Activated CD8-positive, alpha-beta memory T cell treated with anti-CD3 and anti-CD28 coated beads for 1 hour (primary cell): ENCODE data around the gene CDH6.

Experiments
- DNase-seq, 2 donors: peaks; one replicate each; pipeline ENCODE4 v3.0.0-alpha.2; 2020; ENCODE audit warnings: low read depth in 1 of 2; ENCODE audit errors: extremely low read depth in 1 of 2

The CDH6 gene

GRCh38 chr5:31193591-31194467 is at the start of gene CDH6:
CDH6 (plus strand) TSS chr5:31193686; CDS start chr5:31267474, 73,788 bp downstream.
- no peak for DNase-seq

DNA sequence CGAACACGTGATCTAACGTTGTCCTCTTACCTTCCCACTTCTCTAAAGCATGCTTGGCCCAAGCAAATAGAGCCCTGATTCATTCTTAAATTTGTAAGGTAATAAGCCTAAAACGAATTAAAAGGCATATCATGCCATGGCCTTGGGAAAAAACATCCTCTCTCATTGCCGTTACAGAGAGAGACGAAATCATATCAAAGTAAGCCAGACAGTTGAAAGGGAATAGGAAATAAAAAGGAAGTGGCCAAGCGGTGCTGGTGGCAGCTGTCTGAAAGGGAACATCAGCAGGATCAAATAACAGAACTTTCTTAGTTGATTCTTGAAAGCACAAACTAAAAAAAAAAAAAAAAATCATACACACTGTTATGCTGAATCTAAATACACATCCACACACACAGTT is 49.1 kb upstream of the CDH6 start:
- DNase-seq, result no peak

GRCh38 chr5:31148959-31149475 is 44.5 kb upstream of the CDH6 start:
- DNase-seq, result no peak

DNA sequence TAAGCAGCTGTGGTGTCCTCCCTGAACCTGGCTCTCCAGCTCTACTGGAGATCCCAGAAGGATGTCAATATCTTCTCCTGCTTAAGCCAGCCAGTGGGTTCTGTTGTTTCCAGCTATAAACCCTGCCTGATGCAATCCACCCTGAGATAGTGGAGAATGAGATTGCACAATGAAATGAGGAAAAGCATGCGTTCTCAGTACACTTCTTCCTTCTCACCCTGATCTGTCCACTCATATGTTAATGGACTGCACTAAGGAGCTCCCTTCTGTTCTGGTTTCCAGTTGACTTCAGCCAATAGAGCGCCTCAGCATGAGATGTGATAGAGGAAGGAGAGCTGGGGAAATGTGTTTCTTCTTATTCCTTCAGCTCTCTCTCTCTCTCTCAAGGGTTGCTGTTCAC is 40.0 kb upstream of the CDH6 start:
- DNase-seq, result no peak

- DNase-seq, result no peak
Measured at GRCh38 chr5:31156631-31157160, 36.8 kb upstream of the CDH6 start.

GRCh38 chr5:31157720-31158119 is 35.8 kb upstream of the CDH6 start:
- DNase-seq, result no peak

- DNase-seq, result no peak
Measured at GRCh38 chr5:31158686-31159085, 34.8 kb upstream of the CDH6 start.

GRCh38 chr5:31161781-31162181 is 31.7 kb upstream of the CDH6 start:
- DNase-seq, result no peak

DNA sequence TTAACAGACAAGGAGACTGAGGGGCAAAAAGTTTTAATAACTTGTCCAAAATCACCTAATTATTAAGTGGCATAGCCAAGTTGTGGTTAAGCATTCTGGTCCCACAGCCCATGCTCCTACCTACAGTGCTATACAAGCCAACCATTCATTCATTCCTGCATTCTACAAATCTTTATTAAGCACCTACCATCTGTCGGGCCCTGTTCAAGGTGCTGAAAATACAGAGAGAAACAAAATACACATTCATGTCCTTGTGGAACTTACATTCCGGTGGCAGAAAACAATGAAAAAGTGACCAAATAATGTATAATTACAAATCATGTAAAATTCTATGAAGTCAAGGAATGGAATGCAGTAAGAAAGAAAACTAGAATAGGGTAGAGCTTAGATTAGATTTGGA is 27.8 kb upstream of the CDH6 start:
- DNase-seq, result no peak

DNA sequence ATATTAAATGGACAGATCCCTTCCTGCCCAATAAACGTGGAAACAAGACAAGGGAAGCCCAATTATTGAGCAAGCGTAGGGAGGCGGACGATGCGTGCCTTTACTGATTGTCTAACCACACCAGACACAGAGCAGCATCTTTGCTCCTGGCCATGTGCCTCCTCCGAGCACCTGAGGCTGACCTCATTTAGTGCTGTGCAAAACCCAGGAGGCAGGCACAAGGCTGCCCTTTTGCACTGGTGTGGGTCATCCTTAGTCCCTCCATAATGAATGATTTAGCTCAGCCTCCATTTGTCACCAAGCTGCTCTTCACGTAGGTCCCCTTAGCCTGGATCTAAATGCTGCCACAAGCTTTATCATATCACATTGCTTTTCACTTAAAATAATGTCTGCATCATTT is 24.1 kb upstream of the CDH6 start:
- no peak for DNase-seq

DNA sequence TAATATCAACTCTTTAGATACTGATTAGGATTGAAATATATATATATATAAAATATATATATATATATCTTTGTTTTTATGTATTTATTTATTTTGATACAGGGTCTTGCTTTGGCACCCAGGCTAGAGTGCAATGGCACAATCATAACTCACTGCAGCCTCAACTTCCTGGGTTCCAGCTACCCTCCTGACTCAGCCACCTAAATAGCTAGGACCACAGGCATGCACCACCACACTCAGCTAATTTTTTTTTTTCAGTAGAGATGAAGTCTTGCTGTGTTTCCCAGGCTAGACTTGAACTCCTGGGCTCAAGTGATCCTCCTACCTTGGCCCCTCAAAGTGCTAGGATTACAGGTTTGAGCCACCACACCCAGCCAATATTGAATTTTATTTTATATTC is 20.6 kb upstream of the CDH6 start:
- DNase-seq, result no peak

GRCh38 chr5:31173614-31174013 is 19.9 kb upstream of the CDH6 start:
- DNase-seq, result no peak

GRCh38 chr5:31181376-31181987 is 12.0 kb upstream of the CDH6 start:
- DNase-seq, result no peak

- no peak for DNase-seq
Measured at GRCh38 chr5:31182136-31182535, 11.3 kb upstream of the CDH6 start.

DNA sequence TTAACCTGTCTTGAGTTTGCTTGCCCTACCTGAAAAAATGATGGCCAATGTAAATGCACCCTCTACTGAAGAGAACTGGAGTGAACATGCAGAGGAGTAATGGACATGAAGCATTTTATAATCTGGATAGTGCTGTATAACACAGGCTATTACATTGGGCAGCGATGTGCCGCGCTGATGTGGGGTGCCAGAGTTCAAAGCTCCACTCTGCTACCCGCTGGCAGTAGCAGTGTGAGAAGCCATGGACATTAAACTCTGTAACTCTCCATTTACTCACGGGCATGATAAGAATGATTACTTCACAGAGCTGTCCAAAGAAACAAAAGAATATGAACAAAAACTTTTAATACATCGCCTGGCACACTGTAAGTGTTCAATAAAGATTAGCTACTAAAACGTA is 7.5 kb upstream of the CDH6 start:
- no peak for DNase-seq

DNA sequence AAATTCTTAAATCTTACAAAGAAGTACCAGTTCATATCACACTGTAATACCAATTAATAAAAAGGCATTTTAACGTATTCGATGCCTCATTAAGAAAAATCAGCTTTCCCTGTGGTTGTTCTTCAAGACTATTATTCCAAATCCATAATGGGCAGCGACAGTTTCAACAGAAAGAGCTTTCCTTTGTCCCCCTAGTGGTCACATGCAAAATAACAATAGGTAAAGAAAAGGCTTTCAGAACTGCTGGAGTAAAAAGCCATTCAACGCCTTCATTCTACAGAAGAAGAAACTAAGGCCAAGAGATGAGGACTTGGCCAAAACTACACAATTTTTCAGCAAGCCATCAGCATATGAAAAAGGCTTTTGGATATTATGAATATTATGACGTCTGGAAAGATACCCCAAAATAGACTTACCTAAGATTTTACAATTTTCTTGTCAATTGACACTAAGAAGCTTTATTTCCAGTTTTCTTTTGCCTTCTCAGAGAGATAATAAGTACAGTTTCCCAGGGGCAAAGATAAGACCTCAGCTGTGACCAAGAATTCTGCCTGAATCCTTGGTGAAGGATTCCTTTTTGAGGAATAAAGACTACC is 6.7 kb upstream of the CDH6 start:
- DNase-seq, result no peak

GRCh38 chr5:31187591-31187990 is 5.9 kb upstream of the CDH6 start:
- DNase-seq, result no peak

- DNase-seq, result no peak
Measured at GRCh38 chr5:31192442-31192841, 1.0 kb upstream of the CDH6 start.

DNA sequence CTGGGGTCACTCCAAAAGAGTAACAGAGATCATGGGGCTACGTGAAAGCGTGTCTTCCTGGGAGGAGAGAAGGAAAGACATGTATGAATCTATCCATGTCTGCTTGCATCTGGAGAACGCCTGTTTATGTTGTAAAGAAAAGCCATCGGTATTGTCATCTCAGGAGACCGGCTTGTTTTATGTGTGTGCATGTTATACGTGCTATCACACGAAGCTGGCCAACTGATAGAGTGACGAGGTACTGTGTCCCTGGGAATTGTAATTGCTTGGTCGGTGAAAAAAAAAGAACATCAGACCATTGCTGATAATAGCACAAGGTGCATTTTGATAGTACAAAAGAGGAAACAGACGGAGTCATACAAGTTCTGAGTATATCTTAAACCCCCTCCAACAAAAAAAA is 370 bp upstream of the CDH6 start:
- DNase-seq, result no peak

DNA sequence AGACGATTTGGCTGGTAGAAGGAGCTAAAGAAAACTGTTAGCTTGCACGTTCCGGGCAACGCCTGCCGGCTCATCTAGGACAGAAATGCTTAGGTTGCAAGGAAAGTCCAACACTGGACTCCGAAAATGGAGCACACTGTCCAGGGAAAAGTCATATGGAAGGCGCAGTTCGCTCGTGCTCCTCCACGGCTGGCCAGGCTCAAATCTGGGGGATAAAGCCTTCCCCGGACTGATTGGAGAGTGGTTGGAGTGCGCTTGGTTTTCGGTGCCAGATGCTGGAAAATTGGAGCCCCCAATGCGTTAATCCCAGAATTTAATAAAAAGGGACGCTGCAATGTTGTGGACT is 955 bp downstream of the CDH6 start:
- DNase-seq, result no peak

GRCh38 chr5:31194892-31195555 is 1.5 kb downstream of the CDH6 start:
- DNase-seq, result no peak
